ENCODE measurements around the gene TSEN2. TPM values are rescaled to one million over a fixed set of nuclear protein-coding genes. Genes with fewer than 3 reads are reported as not detected.

The TSEN2 gene
- total and polyA plus RNA-seq, 2 of the 4 experiments (the other 2 are of a cell fraction), result 9.5 to 14.2 TPM

DNA sequence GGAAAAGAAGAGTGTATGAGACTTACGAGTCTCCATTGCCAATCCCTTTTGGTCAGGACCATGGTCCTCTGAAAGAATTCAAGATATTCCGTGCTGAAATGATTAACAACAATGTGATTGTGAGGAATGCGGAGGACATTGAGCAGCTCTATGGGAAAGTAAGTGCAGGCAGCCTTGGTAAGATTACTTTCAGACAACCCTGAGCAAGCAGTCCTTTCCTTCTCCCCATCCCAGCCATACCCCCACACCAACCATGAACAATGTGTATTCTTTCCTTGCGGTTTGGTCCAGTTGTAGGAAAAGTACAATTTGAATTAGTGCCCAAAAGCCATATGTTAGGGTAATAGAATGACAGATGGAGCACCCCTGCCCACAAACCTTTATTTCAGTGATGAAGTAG is 5.6 kb downstream of the TSEN2 start:
- no TSS peak for BruUV-seq (replicated peaks)

More for the DNA sequence above, 5.6 kb downstream of the TSEN2 start:
- H3K9ac ChIP-seq (ENCODE audit: low read depth, low read length), result no peak overlapping the region
- no peak overlapping the region for H3K14ac ChIP-seq (replicated peaks; ENCODE audit: low read depth, low read length)
- H2BK20ac ChIP-seq (ENCODE audit: low read depth, low read length), result no peak overlapping the region
- peaks cover 7 to 13% of the 10 kb centered on the region in 2 experiments; a peak in 3 of 4 replicates for H3K79me1 ChIP-seq (ENCODE audit: low read depth in 1 of 2, low read length in 2 of 2)
- H3K4ac ChIP-seq (ENCODE audit: low read depth, low read length), result no peak overlapping the region
- no peak overlapping the region for H2AFZ ChIP-seq (replicated peaks; ENCODE audit: low read length, poor library complexity)
- in situ Hi-C loops (cut with MboI; ENCODE audit: low sequenced_read_pairs) (no loop called here), dilution Hi-C loops (cut with HindIII; ENCODE audit: low sequenced_read_pairs, unreplicated experiment) (no loop called here), intact Hi-C loops (cut with micrococcal nuclease) (no loop called here)
- no peak overlapping the region for H2BK120ac ChIP-seq (ENCODE audit: low read depth, low read length)
- no peak overlapping the region for H3K4me3 ChIP-seq (ENCODE audit: insufficient read depth, low read depth, low read length)
- peaks cover 5% of the 10 kb centered on the region; the same call in 1 of the 2 replicates for H3K36me3 ChIP-seq (ENCODE audit: control insufficient read depth, insufficient read depth, low read length)
- no peak overlapping the region for H4K91ac ChIP-seq (ENCODE audit: insufficient read depth, low read depth, low read length)
- TF ChIP-seq POLR2A (IDR thresholded peaks at IDR 0.05; ENCODE audit: low read depth, low read length) (no peak), FOS (IDR thresholded peaks at IDR 0.05; ENCODE audit: low read depth, low read length) (no peak), BHLHE40 (IDR thresholded peaks at IDR 0.05; ENCODE audit: low read depth, low read length) (no peak), SMC3 (IDR thresholded peaks at IDR 0.05; ENCODE audit: low read depth, low read length) (no peak), MAZ (IDR thresholded peaks at IDR 0.05; ENCODE audit: borderline replicate concordance, low read depth, low read length) (no peak)
- TF ChIP-seq, protein P1, sequence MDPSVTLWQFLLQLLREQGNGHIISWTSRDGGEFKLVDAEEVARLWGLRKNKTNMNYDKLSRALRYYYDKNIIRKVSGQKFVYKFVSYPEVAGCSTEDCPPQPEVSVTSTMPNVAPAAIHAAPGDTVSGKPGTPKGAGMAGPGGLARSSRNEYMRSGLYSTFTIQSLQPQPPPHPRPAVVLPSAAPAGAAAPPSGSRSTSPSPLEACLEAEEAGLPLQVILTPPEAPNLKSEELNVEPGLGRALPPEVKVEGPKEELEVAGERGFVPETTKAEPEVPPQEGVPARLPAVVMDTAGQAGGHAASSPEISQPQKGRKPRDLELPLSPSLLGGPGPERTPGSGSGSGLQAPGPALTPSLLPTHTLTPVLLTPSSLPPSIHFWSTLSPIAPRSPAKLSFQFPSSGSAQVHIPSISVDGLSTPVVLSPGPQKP (IDR thresholded peaks at IDR 0.05; ENCODE audit: borderline replicate concordance, low read depth, low read length), result no peak
- TF ChIP-seq, protein P2, sequence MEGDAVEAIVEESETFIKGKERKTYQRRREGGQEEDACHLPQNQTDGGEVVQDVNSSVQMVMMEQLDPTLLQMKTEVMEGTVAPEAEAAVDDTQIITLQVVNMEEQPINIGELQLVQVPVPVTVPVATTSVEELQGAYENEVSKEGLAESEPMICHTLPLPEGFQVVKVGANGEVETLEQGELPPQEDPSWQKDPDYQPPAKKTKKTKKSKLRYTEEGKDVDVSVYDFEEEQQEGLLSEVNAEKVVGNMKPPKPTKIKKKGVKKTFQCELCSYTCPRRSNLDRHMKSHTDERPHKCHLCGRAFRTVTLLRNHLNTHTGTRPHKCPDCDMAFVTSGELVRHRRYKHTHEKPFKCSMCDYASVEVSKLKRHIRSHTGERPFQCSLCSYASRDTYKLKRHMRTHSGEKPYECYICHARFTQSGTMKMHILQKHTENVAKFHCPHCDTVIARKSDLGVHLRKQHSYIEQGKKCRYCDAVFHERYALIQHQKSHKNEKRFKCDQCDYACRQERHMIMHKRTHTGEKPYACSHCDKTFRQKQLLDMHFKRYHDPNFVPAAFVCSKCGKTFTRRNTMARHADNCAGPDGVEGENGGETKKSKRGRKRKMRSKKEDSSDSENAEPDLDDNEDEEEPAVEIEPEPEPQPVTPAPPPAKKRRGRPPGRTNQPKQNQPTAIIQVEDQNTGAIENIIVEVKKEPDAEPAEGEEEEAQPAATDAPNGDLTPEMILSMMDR (conservative IDR thresholded peaks at IDR 0.05; ENCODE audit: low read depth, low read length), result no peak
- no peaks in the 10 kb centered on the region for H3K9me3 ChIP-seq (ENCODE audit: control insufficient read depth, insufficient read depth, low read length)
- 86% methylated on average over 1 of the region's 4 CpGs; no CpG with 5 or more reads in 1 of the 2 experiments for WGBS, 2 experiments (ENCODE audit: extremely low coverage in 2 of 2, insufficient read length in 1 of 2)
- H3K4me1 ChIP-seq (ENCODE audit: control insufficient read depth, insufficient read depth, low read length), result no peaks in the 10 kb centered on the region
- H2AK9ac ChIP-seq (replicated peaks; ENCODE audit: low read depth, low read length, poor library complexity), result no peak overlapping the region
- H4K8ac ChIP-seq (ENCODE audit: low read depth in 2 of 2, low read length in 2 of 2), result no peak overlapping the region
- no peaks in the 10 kb centered on the region for H4K20me1 ChIP-seq (ENCODE audit: insufficient read depth, low read length)
- no peak overlapping the region for H2AK5ac ChIP-seq (ENCODE audit: low read depth, low read length)
- H2BK5ac ChIP-seq (ENCODE audit: low read depth, low read length, poor library complexity, severe bottlenecking), result no peak overlapping the region
- H3K56ac ChIP-seq (ENCODE audit: extremely low read depth, insufficient read depth, low read length), result no peak overlapping the region
- H3K27ac ChIP-seq (ENCODE audit: insufficient read depth, low read length), result no peak overlapping the region
- no peak overlapping the region for H2BK15ac ChIP-seq (ENCODE audit: low read depth, low read length)
- ChIA-PET CTCF (no interaction called here), POLR2A (ENCODE audit: unreplicated experiment) (no interaction called here)
- ATAC-seq (ENCODE audit: low read depth), result no peak
- H3K27me3 ChIP-seq (ENCODE audit: control insufficient read depth, insufficient read depth, low read length), result no peaks in the 10 kb centered on the region
- DNase-seq, result no peak
- no peak overlapping the region for H3K4me2 ChIP-seq (ENCODE audit: low read depth, low read length)
- H3K9me1 ChIP-seq (ENCODE audit: insufficient read depth, low read length), result no peaks in the 10 kb centered on the region
- H3K18ac ChIP-seq (ENCODE audit: low read depth, low read length), result no peak overlapping the region
- no peak overlapping the region for H4K5ac ChIP-seq (ENCODE audit: low read depth, low read length)
- no peak overlapping the region for H3K23ac ChIP-seq (ENCODE audit: low read depth, low read length)

Data from IMR-90 (cell line).